ENCODE data around the gene ZSCAN10.
"Not testable (repeated sequence)": the region's sequence is repeated elsewhere in the genome, so short reads cannot be mapped to it uniquely, and the experiment has no call there.

Gene ZSCAN10

DNA sequence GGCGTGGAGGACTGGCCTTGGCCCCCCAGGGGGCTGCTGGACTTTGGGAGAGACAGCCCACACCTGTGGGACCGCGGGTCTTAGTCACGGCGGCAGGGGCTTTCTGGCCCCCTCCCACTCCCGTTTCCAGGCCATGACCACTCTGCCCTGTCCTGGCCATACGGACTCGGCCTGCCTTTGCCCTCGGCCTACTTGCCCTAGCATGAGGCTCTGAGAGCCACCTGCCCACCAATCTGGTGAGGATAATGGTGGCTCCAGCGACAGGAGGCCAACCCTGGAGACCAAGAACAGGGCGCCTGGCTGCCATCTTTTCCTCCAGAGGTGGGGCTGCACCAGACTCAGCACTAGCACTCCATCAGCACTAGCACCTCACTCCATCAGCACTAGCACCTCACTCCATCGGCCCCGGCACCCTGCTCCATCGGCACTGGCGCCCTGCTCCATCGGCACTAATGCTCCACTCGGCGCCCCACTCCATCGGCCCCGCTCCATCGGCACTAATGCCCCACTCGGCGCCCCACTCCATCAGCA lies 42.8 kb upstream of the ZSCAN10 start:
- no peaks in the 10 kb centered on the region for H3K9me3 Mint-ChIP-seq
- ATAC-seq (replicated peaks; ENCODE audit: extremely low read depth, poor library complexity, severe bottlenecking) (no peak), DNase-seq (ENCODE audit: low spot score in 2 of 2) (no peak)
- peaks cover 7% of the 10 kb centered on the region for H3K4me1 Mint-ChIP-seq
- H3K27ac Mint-ChIP-seq (ENCODE audit: low read depth), result no peak overlapping the region
- H3K4me3 Mint-ChIP-seq, result no peak overlapping the region
- H3K27me3 Mint-ChIP-seq, result no peaks in the 10 kb centered on the region
- H3K36me3 Mint-ChIP-seq (ENCODE audit: insufficient read depth), result peaks cover 18% of the 10 kb centered on the region

GRCh38 chr16:3140603-3141427 lies 41.7 kb upstream of the ZSCAN10 start:
- Mint-ChIP-seq H3K4me3 (no peak overlapping the region), H3K27ac (ENCODE audit: low read depth) (no peak overlapping the region), H3K27me3 (no peaks in the 10 kb centered on the region), H3K9me3 (no peaks in the 10 kb centered on the region), H3K36me3 (ENCODE audit: insufficient read depth) (peaks cover 18% of the 10 kb centered on the region), H3K4me1 (peaks cover 11% of the 10 kb centered on the region)
- DNase-seq (ENCODE audit: low spot score in 2 of 2) (no peak), ATAC-seq (replicated peaks; ENCODE audit: extremely low read depth, poor library complexity, severe bottlenecking) (no peak)

DNA sequence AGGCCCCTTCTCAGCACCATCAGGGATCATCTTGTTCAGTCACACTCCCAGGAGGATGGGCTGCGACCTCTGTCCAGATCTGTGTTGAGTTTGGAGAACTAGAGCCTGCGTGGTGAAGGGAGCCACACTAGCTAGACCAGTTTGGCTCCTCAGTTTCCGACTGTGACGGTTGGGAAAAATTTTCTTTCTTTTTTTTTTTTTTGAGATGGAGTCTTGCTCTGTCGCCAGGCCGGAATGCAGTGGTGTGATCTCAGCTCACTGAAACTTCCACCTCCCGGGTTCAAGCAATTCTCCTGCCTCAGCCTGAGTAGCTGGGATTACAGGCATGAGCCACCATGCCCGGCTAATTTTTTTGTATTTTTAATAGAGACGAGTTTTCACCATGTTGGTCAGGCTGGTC lies 40.5 kb upstream of the ZSCAN10 start:
- H3K27me3 Mint-ChIP-seq; ATAC-seq (replicated peaks; ENCODE audit: extremely low read depth, poor library complexity, severe bottlenecking); DNase-seq (ENCODE audit: low spot score in 2 of 2); H3K9me3 Mint-ChIP-seq; H3K4me3 Mint-ChIP-seq; H3K27ac Mint-ChIP-seq (ENCODE audit: low read depth): not testable (repeated sequence)
- H3K36me3 Mint-ChIP-seq (ENCODE audit: insufficient read depth), result peaks cover 21% of the 10 kb centered on the region
- H3K4me1 Mint-ChIP-seq, result peaks cover 12% of the 10 kb centered on the region

DNA sequence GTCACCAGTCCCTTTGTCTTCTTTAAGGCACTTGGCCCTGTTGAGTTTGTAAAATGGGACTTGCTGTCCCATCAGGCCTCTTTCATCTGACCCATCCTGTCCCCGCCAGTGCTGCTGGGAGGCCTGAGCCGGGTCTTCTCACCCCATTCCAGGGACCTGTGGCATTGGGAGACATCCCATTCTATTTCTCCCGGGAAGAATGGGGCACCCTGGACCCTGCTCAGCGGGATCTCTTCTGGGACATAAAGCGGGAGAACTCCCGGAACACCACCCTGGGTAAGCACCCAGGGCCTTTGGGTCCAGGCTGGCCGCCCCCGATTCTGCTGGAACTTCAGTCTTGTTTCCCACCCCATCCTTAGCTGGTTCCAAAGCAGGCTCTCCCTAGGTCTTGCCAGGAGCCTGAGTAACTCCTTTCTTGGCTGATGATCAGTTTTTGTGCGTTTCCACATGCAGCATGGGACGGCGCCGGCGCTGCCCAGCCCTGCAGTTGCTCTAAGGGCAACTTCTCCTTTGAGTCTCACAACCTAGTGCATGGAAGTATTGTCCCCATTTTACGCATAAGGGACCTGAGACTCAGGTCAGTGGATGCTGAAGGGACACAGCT lies 39.8 kb upstream of the ZSCAN10 start:
- Mint-ChIP-seq H3K36me3 (ENCODE audit: insufficient read depth) (peaks cover 23% of the 10 kb centered on the region), H3K9me3 (no peaks in the 10 kb centered on the region), H3K4me3 (no peak overlapping the region), H3K27ac (ENCODE audit: low read depth) (no peak overlapping the region), H3K27me3 (no peaks in the 10 kb centered on the region), H3K4me1 (peaks cover 15% of the 10 kb centered on the region)
- ATAC-seq (replicated peaks; ENCODE audit: extremely low read depth, poor library complexity, severe bottlenecking), result no peak
- DNase-seq (ENCODE audit: low spot score in 2 of 2), result no peak

- DNase-seq (ENCODE audit: low spot score in 2 of 2) (no peak), ATAC-seq (replicated peaks; ENCODE audit: extremely low read depth, poor library complexity, severe bottlenecking) (no peak)
- H3K4me3 Mint-ChIP-seq, result no peak overlapping the region
- no peaks in the 10 kb centered on the region for H3K27me3 Mint-ChIP-seq
- no peaks in the 10 kb centered on the region for H3K9me3 Mint-ChIP-seq
- H3K27ac Mint-ChIP-seq (ENCODE audit: low read depth), result no peak overlapping the region
- peaks cover 23% of the 10 kb centered on the region for H3K36me3 Mint-ChIP-seq (ENCODE audit: insufficient read depth)
- peaks cover 19% of the 10 kb centered on the region for H3K4me1 Mint-ChIP-seq
These were observed 39.2 kb upstream of the ZSCAN10 start for GRCh38 chr16:3138342-3138741.

- Mint-ChIP-seq H3K4me3 (no peak overlapping the region), H3K27me3 (no peaks in the 10 kb centered on the region), H3K9me3 (no peaks in the 10 kb centered on the region), H3K27ac (ENCODE audit: low read depth) (no peak overlapping the region), H3K4me1 (peaks cover 19% of the 10 kb centered on the region), H3K36me3 (ENCODE audit: insufficient read depth) (peaks cover 26% of the 10 kb centered on the region)
- no peak for ATAC-seq (replicated peaks; ENCODE audit: extremely low read depth, poor library complexity, severe bottlenecking)
- no peak for DNase-seq (ENCODE audit: low spot score in 2 of 2)
These were observed 38.2 kb upstream of the ZSCAN10 start for GRCh38 chr16:3137267-3137666.

DNA sequence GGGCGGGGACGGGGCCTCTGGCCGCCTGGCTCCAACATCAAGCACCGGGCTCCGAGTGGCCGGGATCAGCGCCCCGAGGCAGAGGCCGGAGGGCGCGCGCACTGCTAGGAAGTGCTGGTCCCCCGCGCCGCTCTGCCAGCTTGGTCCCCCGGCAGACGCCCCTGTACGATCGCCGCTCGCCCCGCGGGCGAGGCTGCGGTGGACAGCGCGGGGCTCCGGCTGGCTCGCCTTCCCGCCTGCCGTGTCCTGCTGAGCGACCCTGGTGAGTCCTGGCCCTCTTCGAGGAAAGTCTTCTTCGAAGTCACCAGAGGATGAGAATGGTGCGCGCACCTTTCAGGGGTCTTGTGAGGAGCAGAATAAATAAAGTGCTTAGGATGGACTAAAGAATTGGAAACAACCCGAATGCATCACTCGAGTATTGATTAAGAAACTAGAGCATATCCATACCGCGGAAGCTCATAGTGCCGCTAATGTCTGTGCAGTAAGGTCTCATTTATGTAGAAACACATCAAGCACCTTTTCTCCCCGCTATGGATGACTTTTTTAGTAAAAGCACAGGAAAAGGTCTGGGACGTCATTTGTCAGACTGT lies 36.1 kb upstream of the ZSCAN10 start:
- ATAC-seq (replicated peaks; ENCODE audit: extremely low read depth, poor library complexity, severe bottlenecking) (peak; percentile 4), DNase-seq (ENCODE audit: low spot score in 2 of 2) (no peak)
- H3K36me3 Mint-ChIP-seq (ENCODE audit: insufficient read depth), result peaks cover 24% of the 10 kb centered on the region
- peak overlapping the region; percentile 97 for H3K4me3 Mint-ChIP-seq
- peaks cover 19% of the 10 kb centered on the region for H3K4me1 Mint-ChIP-seq
- no peaks in the 10 kb centered on the region for H3K9me3 Mint-ChIP-seq
- no peaks in the 10 kb centered on the region for H3K27me3 Mint-ChIP-seq
- peak overlapping the region; percentile 97 for H3K27ac Mint-ChIP-seq (ENCODE audit: low read depth)

- Mint-ChIP-seq H3K27ac (ENCODE audit: low read depth) (peak within 1 kb of the TSS; percentile 97), H3K9me3 (no peaks in the 10 kb centered on the region), H3K27me3 (no peaks in the 10 kb centered on the region), H3K4me3 (peak within 1 kb of the TSS; percentile 97), H3K36me3 (ENCODE audit: insufficient read depth) (peaks cover 24% of the 10 kb centered on the region), H3K4me1 (peaks cover 25% of the 10 kb centered on the region)
- ATAC-seq (replicated peaks; ENCODE audit: extremely low read depth, poor library complexity, severe bottlenecking), result peak; percentile 99
- peak; percentile 71 to 91 for DNase-seq (ENCODE audit: low spot score in 2 of 2)
These were observed 35.4 kb upstream of the ZSCAN10 start, which contains the start of gene ZNF213 for GRCh38 chr16:3134338-3135125. TSS of gene ZNF213 (plus strand) at chr16:3135029. CDS start at chr16:3137281, 2,252 bp downstream.

DNA sequence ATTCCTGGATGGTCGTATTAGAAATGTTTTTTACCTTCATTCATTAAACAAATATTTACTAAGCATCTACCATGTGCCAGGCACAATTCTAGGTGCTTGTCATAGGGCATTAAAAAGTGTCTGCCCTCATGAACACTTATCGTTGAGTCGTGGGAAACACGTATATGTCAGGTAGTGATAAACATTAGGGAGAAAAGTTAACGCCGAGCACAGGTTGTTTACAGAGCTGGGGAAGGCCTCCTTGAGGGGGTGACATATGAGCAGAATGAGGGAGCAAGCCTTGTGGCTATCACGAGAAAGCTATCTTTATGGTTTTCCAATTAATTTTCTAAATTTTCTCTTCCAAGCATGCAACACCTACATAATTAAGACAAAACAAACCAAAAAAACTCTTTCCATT lies 34.8 kb upstream of the ZSCAN10 start:
- ATAC-seq (replicated peaks; ENCODE audit: extremely low read depth, poor library complexity, severe bottlenecking) (no peak), DNase-seq (ENCODE audit: low spot score in 2 of 2) (no peak)
- peak overlapping the region; percentile 97 for H3K27ac Mint-ChIP-seq (ENCODE audit: low read depth)
- H3K4me1 Mint-ChIP-seq, result peaks cover 32% of the 10 kb centered on the region
- H3K27me3 Mint-ChIP-seq, result no peaks in the 10 kb centered on the region
- peak overlapping the region; percentile 97 for H3K4me3 Mint-ChIP-seq
- no peaks in the 10 kb centered on the region for H3K9me3 Mint-ChIP-seq
- H3K36me3 Mint-ChIP-seq (ENCODE audit: insufficient read depth), result peaks cover 21% of the 10 kb centered on the region

GRCh38 chr16:3131755-3132377 lies 32.8 kb upstream of the ZSCAN10 start:
- ATAC-seq (replicated peaks; ENCODE audit: extremely low read depth, poor library complexity, severe bottlenecking), result no peak
- peaks cover 46% of the 10 kb centered on the region for H3K4me1 Mint-ChIP-seq
- no peak for DNase-seq (ENCODE audit: low spot score in 2 of 2)
- no peaks in the 10 kb centered on the region for H3K9me3 Mint-ChIP-seq
- no peak overlapping the region for H3K27ac Mint-ChIP-seq (ENCODE audit: low read depth)
- H3K27me3 Mint-ChIP-seq, result no peaks in the 10 kb centered on the region
- H3K4me3 Mint-ChIP-seq, result no peak overlapping the region
- peaks cover 18% of the 10 kb centered on the region for H3K36me3 Mint-ChIP-seq (ENCODE audit: insufficient read depth)

GRCh38 chr16:3129137-3130131 lies 30.3 kb upstream of the ZSCAN10 start:
- Mint-ChIP-seq H3K27ac (ENCODE audit: low read depth) (peak overlapping the region; percentile 86), H3K4me3 (peak overlapping the region; percentile 90), H3K27me3 (no peaks in the 10 kb centered on the region), H3K36me3 (ENCODE audit: insufficient read depth) (peaks cover 16% of the 10 kb centered on the region), H3K4me1 (peaks cover 47% of the 10 kb centered on the region), H3K9me3 (no peaks in the 10 kb centered on the region)
- ATAC-seq (replicated peaks; ENCODE audit: extremely low read depth, poor library complexity, severe bottlenecking) (peak; percentile 73), DNase-seq (ENCODE audit: low spot score in 2 of 2) (peak; percentile 59 to 79)
